Natural killer cell (primary cell): ENCODE measurements around the gene LAMP2. TPM values are rescaled to one million over a fixed set of nuclear protein-coding genes. Genes with fewer than 3 reads are reported as not detected.

Experiments used
- ATAC-seq, 3 donors: fragments of 150-1000 bp in 2 of 3; fragments of 200-7000 bp in 1 of 3; cut with Tn5 transposase; 1 replicate in 1 of 3; 2 replicates in 2 of 3; pipeline ENCODE4 v1.10.0; 2021; ENCODE audit warnings: mild to moderate bottlenecking in 2 of 3, moderate library complexity in 2 of 3
- DNase-seq, 2 donors: peaks; one replicate each; pipeline versions ENCODE4 v3.0.0 to v3.0.0-alpha.2; 2013 to 2021; ENCODE audit warnings: mixed read lengths in 1 of 2
- H3K27ac ChIP-seq: one replicate; pipeline ENCODE4 v1.5.1; 2013; ENCODE audit warnings: mild to moderate bottlenecking, low read length
- H3K27me3 ChIP-seq: one replicate; pipeline ENCODE4 v1.6.1; 2013; ENCODE audit warnings: low read length; ENCODE audit not compliant: control insufficient read depth, insufficient read depth
- H3K36me3 ChIP-seq: one replicate; pipeline ENCODE4 v1.6.1; 2013; ENCODE audit warnings: low read length; ENCODE audit not compliant: control insufficient read depth, insufficient read depth
- H3K4me1 ChIP-seq: one replicate; pipeline ENCODE4 v1.6.1; 2013; ENCODE audit warnings: low read length; ENCODE audit not compliant: control insufficient read depth, insufficient read depth
- H3K4me3 ChIP-seq: one replicate; pipeline ENCODE4 v1.5.1; 2013; ENCODE audit warnings: low read length
- H3K9me3 ChIP-seq: one replicate; pipeline ENCODE4 v1.6.1; 2013; ENCODE audit warnings: low read length; ENCODE audit not compliant: control insufficient read depth, insufficient read depth
- H3K27ac Mint-ChIP-seq, 2 donors: one replicate each; pipeline ENCODE4 v1.8.0; 2022; ENCODE audit warnings: mild to moderate bottlenecking in 2 of 2, mixed read lengths in 2 of 2, moderate library complexity in 1 of 2
- H3K27me3 Mint-ChIP-seq, 2 donors: one replicate each; pipeline ENCODE4 v1.8.0; 2022; ENCODE audit warnings: low read depth in 2 of 2, mixed read lengths in 2 of 2
- H3K36me3 Mint-ChIP-seq: one replicate; pipeline ENCODE4 v1.8.0; 2022; ENCODE audit warnings: mixed read lengths
- H3K4me1 Mint-ChIP-seq, 2 donors: one replicate each; pipeline ENCODE4 v1.8.0; 2022; ENCODE audit warnings: mixed read lengths in 2 of 2
- H3K4me3 Mint-ChIP-seq: one replicate; pipeline ENCODE4 v1.8.0; 2022; ENCODE audit warnings: mild to moderate bottlenecking, moderate library complexity, mixed read lengths
- H3K9me3 Mint-ChIP-seq, 2 donors: one replicate each; pipeline ENCODE4 v1.8.0; 2022; ENCODE audit warnings: mixed read lengths in 2 of 2
- CTCF ChIP-seq: fragments of 200-600 bp; IDR thresholded peaks from one replicate; pipeline ENCODE4 v1.8.0; 2022; ENCODE audit warnings: antibody characterized with exemption
- WGBS: methylation state at CpG from one replicate; pipeline ENCODE4 v1.1.7; 2013; ENCODE audit warnings: missing lambda C conversion rate; ENCODE audit not compliant: insufficient coverage; 5-methylcytosine and 5-hydroxymethylcytosine counted together
- intact Hi-C: fragments of 100-400 bp; cut with micrococcal nuclease; formaldehyde crosslinking; loops from one replicate; pipeline ENCODE4 v1.14.2; 2022
- total RNA-seq, 4 donors: library from RNA; stranded (reverse); fragments of 120-200 nt in 1 of 4; gene quantifications; one replicate each; pipeline versions ENCODE4 v1.2.3 to v1.2.4, GENCODE V29; 2013 to 2022

LAMP2 gene
- total RNA-seq, 3 donors from 2014 or later (not counting 1 experiment from before 2014, with no cell fraction given), result 33.8 to 45.8 (median 39.1) TPM

- no peak overlapping the region for H3K4me3 ChIP-seq
- no peaks in the 10 kb centered on the region for H3K9me3 ChIP-seq
- no peak overlapping the region for H3K27ac ChIP-seq
- Mint-ChIP-seq H3K4me3 (no peak overlapping the region), H3K4me1 (no peaks in the 10 kb centered on the region), H3K27ac (no peak overlapping the region), H3K27me3 (peaks cover 0 to 39% of the 10 kb centered on the region in 2 donors), H3K9me3 (no peaks in the 10 kb centered on the region), H3K36me3 (no peaks in the 10 kb centered on the region)
- TF ChIP-seq CTCF, result no peak
- DNase-seq (no peak), ATAC-seq (no peak)
- no peaks in the 10 kb centered on the region for H3K27me3 ChIP-seq
- WGBS, result 92% methylated on average over 2 of the region's 2 CpGs
- no peaks in the 10 kb centered on the region for H3K36me3 ChIP-seq
- H3K4me1 ChIP-seq, result no peaks in the 10 kb centered on the region
- intact Hi-C loops, result no loop called here
Observed at GRCh38 chrX:120402369-120402768, 66.7 kb downstream of the LAMP2 start.

- Mint-ChIP-seq H3K27ac (no peak overlapping the region), H3K27me3 (peaks cover 0 to 32% of the 10 kb centered on the region in 2 donors)
- intact Hi-C loops, result no loop called here
Observed at GRCh38 chrX:120401301-120401700, 67.8 kb downstream of the LAMP2 start.

GRCh38 chrX:120380699-120381098, 88.4 kb downstream of the LAMP2 start:
- peak; percentile 44 to 63 (median 59) for ATAC-seq
- Mint-ChIP-seq H3K4me1 (no peaks in the 10 kb centered on the region), H3K27ac (no peak overlapping the region), H3K36me3 (no peaks in the 10 kb centered on the region), H3K9me3 (no peaks in the 10 kb centered on the region), H3K4me3 (no peak overlapping the region), H3K27me3 (peaks cover 6 to 25% of the 10 kb centered on the region in 2 donors)
- intact Hi-C loops, result loop anchor here (1.0 kb wide), 1 partner anchor 95 kb away; no protein-coding TSS in a partner anchor
- no peaks in the 10 kb centered on the region for H3K27me3 ChIP-seq
- H3K27ac ChIP-seq, result no peak overlapping the region
- no peaks in the 10 kb centered on the region for H3K9me3 ChIP-seq
- H3K36me3 ChIP-seq, result no peaks in the 10 kb centered on the region
- no peaks in the 10 kb centered on the region for H3K4me1 ChIP-seq
- DNase-seq, result peak in 1 of 2 donors; percentile 70
- H3K4me3 ChIP-seq, result no peak overlapping the region
- TF ChIP-seq CTCF, result no peak
- 0% methylated on average over 1 of the region's 3 CpGs for WGBS

More at GRCh38 chrX:120401301-120401700, 67.8 kb downstream of the LAMP2 start:
- H3K4me1 ChIP-seq, result no peaks in the 10 kb centered on the region
- no peak for DNase-seq
- Mint-ChIP-seq H3K36me3 (no peaks in the 10 kb centered on the region), H3K4me1 (no peaks in the 10 kb centered on the region), H3K9me3 (no peaks in the 10 kb centered on the region), H3K4me3 (no peak overlapping the region)
- H3K4me3 ChIP-seq, result no peak overlapping the region
- no peaks in the 10 kb centered on the region for H3K27me3 ChIP-seq
- H3K9me3 ChIP-seq, result no peaks in the 10 kb centered on the region
- no peak for TF ChIP-seq CTCF
- H3K36me3 ChIP-seq, result no peaks in the 10 kb centered on the region
- no peak overlapping the region for H3K27ac ChIP-seq
- ATAC-seq, result no peak

- ATAC-seq (no peak), DNase-seq (no peak)
- Mint-ChIP-seq H3K9me3 (no peaks in the 10 kb centered on the region), H3K4me3 (no peak overlapping the region), H3K4me1 (no peaks in the 10 kb centered on the region), H3K27ac (no peak overlapping the region), H3K27me3 (peaks cover 6 to 25% of the 10 kb centered on the region in 2 donors), H3K36me3 (no peaks in the 10 kb centered on the region)
- Histone ChIP-seq H3K27me3 (no peaks in the 10 kb centered on the region), H3K27ac (no peak overlapping the region), H3K9me3 (no peaks in the 10 kb centered on the region), H3K4me3 (no peak overlapping the region), H3K4me1 (no peaks in the 10 kb centered on the region), H3K36me3 (no peaks in the 10 kb centered on the region)
- WGBS, result 82% methylated on average over 4 of the region's 6 CpGs
- TF ChIP-seq CTCF, result no peak
- intact Hi-C loops, result loop anchor here (1.0 kb wide), 1 partner anchor 95 kb away; no protein-coding TSS in a partner anchor
Observed at GRCh38 chrX:120379937-120380681, 89.0 kb downstream of the LAMP2 start.
